Activated naive CD8-positive, alpha-beta T cell treated with anti-CD3 and anti-CD28 coated beads, Interleukin-2, amount 50 U/mL, for 24 hours (primary cell): ENCODE data around the gene HOXC10.

Experiments used
- ATAC-seq: fragments of 150-1000 bp; cut with Tn5 transposase; one replicate; pipeline ENCODE4 v1.10.0; 2021
- DNase-seq: peaks from one replicate; pipeline ENCODE4 v3.0.0; 2021
- H3K27ac Mint-ChIP-seq: one replicate; pipeline ENCODE4 v1.8.0; 2021; ENCODE audit warnings: mild to moderate bottlenecking, mixed read lengths
- H3K27me3 Mint-ChIP-seq: one replicate; pipeline ENCODE4 v1.8.0; 2021; ENCODE audit warnings: mixed read lengths
- H3K36me3 Mint-ChIP-seq: one replicate; pipeline ENCODE4 v1.8.0; 2021; ENCODE audit warnings: low read depth, mixed read lengths
- H3K4me1 Mint-ChIP-seq: one replicate; pipeline ENCODE4 v1.8.0; 2021; ENCODE audit warnings: mixed read lengths
- H3K4me3 Mint-ChIP-seq: one replicate; pipeline ENCODE4 v1.8.0; 2021; ENCODE audit warnings: mild to moderate bottlenecking, moderate library complexity, mixed read lengths
- H3K9me3 Mint-ChIP-seq: one replicate; pipeline ENCODE4 v1.8.0; 2021; ENCODE audit warnings: mixed read lengths

Gene HOXC10

DNA sequence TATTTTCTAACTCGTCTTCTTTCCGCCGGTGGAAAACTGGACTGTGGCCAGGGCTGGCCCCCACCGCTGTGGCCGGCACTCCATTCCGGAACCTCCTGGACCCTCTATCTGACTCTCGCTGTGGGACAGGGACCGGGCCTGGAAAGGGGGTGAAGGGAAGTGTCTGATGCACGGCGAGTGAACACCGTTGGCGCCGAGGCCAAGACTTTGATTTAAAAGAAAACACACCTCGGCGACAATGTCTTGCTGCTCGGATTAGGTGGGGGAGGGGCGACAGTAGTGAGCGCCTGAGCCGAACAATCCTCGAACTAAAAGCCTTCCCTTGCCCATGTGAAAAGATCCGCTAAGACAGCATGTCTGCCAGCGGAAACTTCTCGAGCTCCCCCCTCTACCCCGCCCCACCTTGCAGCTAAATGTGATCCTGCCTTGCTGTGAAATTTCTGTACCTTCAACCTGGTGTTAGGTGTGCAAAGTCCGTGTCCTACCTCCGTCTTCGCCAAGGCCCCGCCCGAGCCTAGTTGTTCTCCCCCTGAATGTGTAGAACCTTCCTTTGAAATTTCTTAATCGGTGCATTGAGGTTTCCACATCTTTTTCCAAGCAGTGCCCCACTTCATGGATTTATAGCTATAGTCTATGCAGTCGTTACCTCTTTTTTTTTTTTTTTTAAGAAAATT, 9.3 kb upstream of the HOXC10 start:
- ATAC-seq (no peak), DNase-seq (no peak)
- H3K36me3 Mint-ChIP-seq, result peaks cover 3% of the 10 kb centered on the region
- H3K4me1 Mint-ChIP-seq, result peaks cover 14% of the 10 kb centered on the region
- peak overlapping the region; percentile 50 for H3K4me3 Mint-ChIP-seq
- peak overlapping the region; percentile 49 for H3K27ac Mint-ChIP-seq
- no peaks in the 10 kb centered on the region for H3K9me3 Mint-ChIP-seq
- peaks cover 88% of the 10 kb centered on the region for H3K27me3 Mint-ChIP-seq

DNA sequence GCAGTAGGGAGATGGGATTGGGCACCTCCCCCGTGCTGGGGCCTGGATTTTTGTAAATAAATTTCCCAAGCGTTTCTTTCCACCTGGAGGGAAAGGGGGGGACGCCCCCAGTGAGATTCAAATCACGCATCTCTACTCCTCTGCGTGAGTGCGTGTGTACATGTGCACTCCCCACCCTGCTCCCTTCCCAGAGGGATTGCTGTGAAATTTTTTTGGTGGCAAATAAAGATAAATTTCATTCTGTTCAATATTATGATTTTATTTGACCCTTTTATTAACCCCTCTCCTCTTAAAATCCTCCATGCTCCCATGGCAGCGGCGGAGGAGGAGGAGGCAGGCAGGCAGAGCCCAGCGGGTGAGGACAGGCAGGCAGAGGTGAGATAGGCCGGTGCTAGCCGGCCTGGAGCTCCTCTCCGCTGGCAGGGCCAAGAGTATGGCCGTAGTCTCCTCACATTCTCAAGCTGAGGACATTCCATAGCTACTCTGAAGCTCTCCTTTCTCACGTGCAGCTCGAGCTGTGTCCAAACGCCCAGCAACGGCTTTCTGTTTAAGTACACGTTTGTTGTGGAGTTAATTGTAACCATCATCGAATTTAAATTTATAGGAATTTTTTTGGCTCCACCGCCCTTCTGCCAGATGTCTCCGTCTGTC, 8.6 kb upstream of the HOXC10 start:
- Mint-ChIP-seq H3K27ac (no peak overlapping the region), H3K4me1 (peaks cover 14% of the 10 kb centered on the region), H3K27me3 (peaks cover 88% of the 10 kb centered on the region), H3K4me3 (no peak overlapping the region), H3K9me3 (no peaks in the 10 kb centered on the region), H3K36me3 (peaks cover 3% of the 10 kb centered on the region)
- no peak for DNase-seq
- no peak for ATAC-seq

DNA sequence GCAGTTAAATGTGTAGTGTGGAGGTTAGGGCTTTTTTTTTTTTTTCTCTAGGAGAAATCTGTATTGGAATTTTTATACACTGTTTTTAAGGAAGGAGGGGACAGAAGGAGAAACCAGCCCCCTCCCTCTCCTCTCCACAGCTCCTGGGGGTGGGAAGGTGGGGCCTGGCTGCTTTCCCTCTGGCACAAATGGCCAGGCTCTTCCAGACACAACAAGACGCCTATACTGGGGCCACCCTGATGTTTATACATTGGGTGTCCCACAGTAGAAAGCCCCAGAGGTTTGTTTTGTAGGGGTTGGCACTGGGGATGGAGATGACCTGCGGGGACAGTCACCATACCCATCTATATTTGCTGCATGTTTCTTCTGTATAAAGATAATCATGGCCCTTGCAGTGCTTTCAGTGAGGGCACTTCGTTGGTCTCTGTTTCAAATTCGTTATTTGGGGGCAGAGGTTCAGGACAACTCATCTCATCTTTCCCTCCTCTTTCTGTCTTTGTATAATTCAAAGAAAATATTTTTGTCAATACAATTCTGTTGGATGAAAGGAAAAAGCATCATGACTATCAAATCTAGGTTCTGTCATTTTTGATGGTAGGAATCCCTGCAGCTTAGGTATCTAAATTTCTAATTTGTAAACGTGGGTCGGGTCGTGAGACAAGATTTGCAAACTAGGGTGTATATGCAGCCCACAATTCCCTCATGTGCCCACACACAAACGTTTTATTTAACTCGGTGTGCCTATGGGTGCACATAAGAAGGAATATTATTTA, 7.9 kb upstream of the HOXC10 start:
- ATAC-seq (no peak), DNase-seq (no peak)
- Mint-ChIP-seq H3K27ac (no peak overlapping the region), H3K36me3 (peaks cover 3% of the 10 kb centered on the region), H3K27me3 (peaks cover 88% of the 10 kb centered on the region), H3K4me3 (no peak overlapping the region), H3K4me1 (peaks cover 14% of the 10 kb centered on the region), H3K9me3 (no peaks in the 10 kb centered on the region)

DNA sequence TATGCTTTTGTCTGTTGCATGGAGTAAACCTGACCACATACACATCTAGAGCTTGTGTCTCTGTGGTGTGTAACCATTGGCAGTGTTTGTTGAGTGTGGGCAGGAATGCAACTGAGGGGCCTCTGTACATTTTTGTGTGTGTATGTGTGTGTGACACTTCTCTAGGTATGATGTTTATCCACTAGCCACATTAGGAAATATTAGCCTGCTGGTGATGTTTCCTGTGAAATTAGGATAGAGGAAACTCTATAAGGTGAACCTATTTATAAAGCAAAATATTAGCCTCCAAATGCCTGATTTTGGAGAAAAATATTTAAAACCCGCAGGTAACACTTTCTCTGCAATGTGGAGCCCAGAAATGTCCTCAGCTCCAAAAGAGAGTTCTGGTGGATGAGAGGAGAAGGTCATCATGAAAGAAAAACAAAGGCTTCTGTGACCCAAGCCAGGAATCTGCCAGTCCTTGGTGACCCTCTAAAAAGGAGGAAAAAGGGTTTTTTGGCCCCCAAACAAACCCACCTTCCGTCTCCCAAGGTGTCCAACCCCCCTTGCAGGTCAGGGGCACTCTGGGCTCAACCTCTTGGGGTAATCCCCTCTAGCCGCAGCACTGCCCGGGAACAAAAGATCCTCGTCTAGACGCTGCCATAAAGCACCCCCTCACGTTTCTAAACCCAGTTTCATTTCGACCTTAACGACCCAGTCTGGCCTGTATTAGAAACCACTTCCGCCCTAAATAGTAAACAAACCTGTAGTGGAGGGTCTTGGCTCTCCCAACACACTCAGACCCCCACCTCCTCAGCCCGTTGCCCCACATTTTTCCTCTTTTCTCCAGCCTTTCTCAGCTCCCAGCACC, 7.1 kb upstream of the HOXC10 start:
- Mint-ChIP-seq H3K4me1 (peaks cover 13% of the 10 kb centered on the region), H3K27ac (no peak overlapping the region), H3K9me3 (no peaks in the 10 kb centered on the region), H3K36me3 (peaks cover 3% of the 10 kb centered on the region), H3K4me3 (no peak overlapping the region), H3K27me3 (peaks cover 88% of the 10 kb centered on the region)
- ATAC-seq (no peak), DNase-seq (no peak)

DNA sequence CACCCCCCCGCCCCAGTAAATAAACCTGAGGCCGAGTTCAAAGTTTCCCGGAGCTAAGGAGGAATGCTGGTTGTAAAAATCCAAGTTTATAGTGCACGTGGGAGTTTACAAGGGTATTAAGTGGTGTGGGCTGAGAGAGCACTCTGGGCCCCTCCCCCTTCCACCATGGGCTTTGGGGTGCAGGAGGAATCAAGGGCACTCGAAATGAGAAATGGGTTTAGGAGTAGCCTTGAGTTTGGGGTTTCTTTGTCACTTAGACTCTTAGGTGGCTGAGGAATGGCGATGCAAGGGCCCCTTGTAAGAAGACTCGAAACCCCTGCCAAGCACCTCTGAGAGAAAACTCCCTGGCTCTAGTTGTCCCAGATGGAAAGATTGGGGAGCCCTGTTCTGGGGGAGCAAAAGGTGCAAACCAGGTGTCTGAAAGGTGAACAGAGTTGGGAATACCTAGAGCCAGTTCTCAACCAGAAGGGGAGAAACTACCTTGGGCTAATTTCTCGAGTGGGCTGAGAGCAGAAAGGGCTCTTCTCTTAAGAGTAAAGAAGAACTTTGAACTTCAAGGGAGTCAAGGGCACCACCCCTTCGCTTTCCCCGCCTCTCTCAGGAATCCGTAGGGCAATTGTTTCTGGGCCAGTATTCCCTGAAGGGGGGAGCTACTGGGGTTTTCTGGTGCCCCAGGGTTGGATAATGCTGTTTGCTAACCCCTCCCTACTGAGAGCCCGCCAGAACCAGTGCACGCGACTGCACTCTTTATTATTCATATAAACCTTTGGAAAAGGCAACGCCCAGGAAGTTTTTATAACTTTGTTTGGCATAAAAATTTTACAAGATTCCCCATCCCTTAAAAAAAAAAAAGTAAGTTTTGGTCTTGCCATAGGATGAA, 6.2 kb upstream of the HOXC10 start:
- no peak overlapping the region for H3K4me3 Mint-ChIP-seq
- H3K4me1 Mint-ChIP-seq, result peaks cover 11% of the 10 kb centered on the region
- peaks cover 89% of the 10 kb centered on the region for H3K27me3 Mint-ChIP-seq
- no peaks in the 10 kb centered on the region for H3K9me3 Mint-ChIP-seq
- ATAC-seq (no peak), DNase-seq (no peak)
- no peak overlapping the region for H3K27ac Mint-ChIP-seq
- no peaks in the 10 kb centered on the region for H3K36me3 Mint-ChIP-seq

DNA sequence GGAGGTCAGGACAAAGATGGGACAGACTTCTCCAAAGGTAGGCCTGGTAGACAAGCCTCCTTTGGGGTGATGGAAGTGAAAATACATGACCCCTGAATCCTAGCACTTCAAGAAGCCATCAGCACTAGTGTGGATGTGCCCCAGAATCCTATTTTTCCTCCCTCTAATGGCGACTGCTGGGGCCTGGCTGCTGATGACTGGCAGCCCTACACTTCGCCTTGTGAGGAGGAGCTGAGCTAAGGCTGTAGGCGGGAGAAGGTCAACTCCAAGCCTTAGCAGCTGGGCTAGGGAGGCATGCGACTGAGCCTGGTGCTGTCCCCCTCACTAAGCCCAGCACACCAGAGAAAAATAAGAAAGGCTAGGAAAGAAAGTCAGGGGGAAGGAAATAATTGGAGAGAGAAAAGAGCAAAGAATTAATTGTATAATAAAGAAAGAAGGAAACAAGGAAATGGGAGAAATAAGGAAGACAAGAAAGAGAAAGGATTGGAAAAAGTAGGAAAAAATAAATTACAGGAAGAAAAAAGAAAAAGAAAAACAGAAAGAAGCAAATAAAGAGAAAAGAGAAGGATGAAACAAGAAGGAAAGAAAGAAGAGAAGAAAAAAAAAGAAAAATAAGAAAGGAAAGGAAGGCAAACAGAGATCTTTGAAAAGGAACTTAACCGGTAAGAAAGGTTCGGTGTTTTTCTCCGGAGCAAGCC, 4.7 kb upstream of the HOXC10 start:
- no peak overlapping the region for H3K27ac Mint-ChIP-seq
- peaks cover 14% of the 10 kb centered on the region for H3K4me1 Mint-ChIP-seq
- peaks cover 91% of the 10 kb centered on the region for H3K27me3 Mint-ChIP-seq
- no peaks in the 10 kb centered on the region for H3K9me3 Mint-ChIP-seq
- H3K4me3 Mint-ChIP-seq, result no peak overlapping the region
- no peak for DNase-seq
- no peaks in the 10 kb centered on the region for H3K36me3 Mint-ChIP-seq
- ATAC-seq, result no peak

DNA sequence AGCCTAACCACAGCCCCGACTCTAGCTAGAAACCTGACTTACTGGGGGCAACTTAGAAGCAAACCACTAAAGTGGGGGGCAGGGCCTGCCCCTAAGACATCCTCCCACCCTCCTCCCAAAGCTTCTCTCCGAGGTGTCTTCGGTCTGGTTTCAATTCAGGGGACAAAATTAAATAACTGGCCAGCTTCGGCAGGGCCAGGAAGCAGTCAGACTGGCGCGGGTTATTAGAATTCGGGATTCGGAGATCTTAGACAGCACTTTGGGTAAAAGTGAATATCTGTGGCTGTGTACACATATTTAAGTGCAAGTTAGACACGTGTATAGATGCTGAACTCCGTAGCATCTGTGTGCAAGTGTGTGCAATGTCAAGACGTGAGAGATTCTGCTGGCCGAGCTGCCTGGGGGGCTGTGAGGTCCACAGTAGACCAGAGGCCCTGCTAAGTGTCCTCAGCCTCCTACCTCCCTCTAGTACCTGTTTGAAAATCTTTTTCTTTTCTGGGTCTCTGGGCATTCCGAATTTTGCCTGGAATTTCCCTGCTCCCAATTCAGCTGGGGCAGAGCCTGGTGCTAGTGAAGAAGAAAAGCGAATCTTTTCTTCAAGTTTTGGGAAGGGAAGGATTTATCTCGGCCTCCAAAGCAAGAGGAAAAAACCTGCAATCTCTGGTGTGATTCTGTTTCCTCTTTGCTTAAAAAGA, 4.0 kb upstream of the HOXC10 start:
- H3K27ac Mint-ChIP-seq, result no peak overlapping the region
- peaks cover 14% of the 10 kb centered on the region for H3K4me1 Mint-ChIP-seq
- H3K4me3 Mint-ChIP-seq, result no peak overlapping the region
- peaks cover 90% of the 10 kb centered on the region for H3K27me3 Mint-ChIP-seq
- no peaks in the 10 kb centered on the region for H3K36me3 Mint-ChIP-seq
- no peak for ATAC-seq
- H3K9me3 Mint-ChIP-seq, result no peaks in the 10 kb centered on the region
- no peak for DNase-seq

DNA sequence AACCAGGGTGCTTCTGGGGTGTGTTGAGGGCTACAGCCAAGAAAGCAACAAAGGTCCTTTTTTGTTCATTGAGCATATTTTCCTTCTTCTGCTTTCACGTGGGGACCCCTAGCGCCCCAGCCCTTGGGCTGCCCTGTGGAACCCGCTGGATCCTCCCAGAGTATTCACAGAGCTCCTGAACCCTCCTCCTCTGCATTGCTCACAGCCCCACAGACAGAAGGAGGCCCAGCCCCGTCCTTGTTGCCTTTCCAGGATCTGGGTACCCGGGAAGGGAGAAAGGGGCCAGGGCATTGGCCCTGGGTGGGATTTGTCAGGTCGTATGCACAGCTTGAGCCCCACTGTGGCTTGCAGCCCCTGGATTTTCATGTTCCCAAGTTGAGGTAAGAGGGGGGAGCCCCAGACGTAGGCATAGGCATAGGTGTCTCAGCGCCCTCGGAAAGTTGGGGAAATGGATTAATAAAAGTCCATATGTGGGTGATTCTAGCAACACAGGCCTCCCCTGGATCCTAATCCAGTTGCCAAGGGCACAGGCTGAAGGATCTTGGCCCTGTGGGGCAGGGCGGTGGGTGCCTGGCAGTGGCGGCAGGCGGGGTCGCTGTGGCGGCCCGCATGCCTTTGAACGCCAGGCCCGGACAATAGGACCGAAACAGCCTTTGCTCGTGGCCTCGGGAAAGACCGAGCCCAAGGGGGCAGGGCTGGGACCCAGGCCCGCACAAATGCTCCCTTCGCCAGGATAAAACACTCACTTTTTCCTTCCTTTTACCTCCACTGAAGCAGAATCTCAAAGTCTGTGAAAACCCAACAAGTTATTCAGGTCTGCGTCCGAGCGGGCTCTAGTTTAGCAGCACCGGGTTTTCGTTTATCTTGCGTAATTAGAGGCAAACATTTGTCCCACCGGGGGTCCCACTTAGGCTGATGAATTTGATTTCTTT, 3.0 kb upstream of the HOXC10 start:
- peaks cover 90% of the 10 kb centered on the region for H3K27me3 Mint-ChIP-seq
- H3K4me3 Mint-ChIP-seq, result no peak overlapping the region
- H3K27ac Mint-ChIP-seq, result no peak overlapping the region
- DNase-seq (no peak), ATAC-seq (no peak)
- H3K36me3 Mint-ChIP-seq, result no peaks in the 10 kb centered on the region
- no peaks in the 10 kb centered on the region for H3K9me3 Mint-ChIP-seq
- H3K4me1 Mint-ChIP-seq, result peaks cover 17% of the 10 kb centered on the region

DNA sequence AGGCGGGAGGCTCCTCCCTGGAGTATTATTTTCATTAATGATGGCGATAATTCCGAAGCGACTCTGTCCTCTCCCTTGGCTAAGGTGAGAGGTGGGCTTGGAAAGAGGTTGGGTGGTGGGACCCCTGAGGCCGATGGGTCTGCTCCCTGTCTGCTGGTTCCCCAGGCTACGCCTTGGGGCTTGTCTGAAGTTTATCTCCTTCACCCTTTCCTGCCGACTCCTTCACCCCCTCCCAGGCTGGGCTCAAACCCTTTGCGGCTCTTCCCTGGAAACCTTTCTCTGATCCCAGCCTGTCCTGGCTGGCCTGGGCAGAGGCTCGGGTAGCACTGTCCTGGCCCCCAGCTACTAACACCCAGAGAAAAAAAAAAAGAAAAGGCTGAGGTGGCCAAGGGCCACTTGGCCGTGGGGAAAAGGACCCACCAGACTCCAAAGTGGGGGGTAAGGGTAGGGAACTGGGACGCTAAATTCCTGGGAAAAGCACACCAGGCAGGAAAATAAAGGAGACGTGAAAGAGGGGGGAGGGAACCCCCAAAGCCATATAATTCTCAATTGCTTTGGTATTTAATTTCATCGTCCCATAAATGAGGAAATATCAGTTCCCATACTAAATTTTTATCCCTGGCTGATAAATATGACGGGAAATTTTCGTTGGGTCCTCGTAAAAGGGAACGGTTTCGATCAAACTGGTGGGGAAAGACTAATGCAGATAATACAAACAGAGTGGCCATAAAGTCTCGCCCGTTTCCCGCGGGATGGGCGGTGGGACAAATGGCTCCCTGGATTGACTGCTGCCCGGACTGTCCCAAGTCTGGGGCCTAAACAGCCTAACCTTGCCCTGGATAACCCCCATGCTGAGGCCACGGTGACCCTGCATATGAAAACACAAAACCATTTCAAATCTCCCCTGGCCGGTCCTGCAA, 2.0 kb upstream of the HOXC10 start:
- DNase-seq (no peak), ATAC-seq (no peak)
- no peaks in the 10 kb centered on the region for H3K9me3 Mint-ChIP-seq
- H3K4me1 Mint-ChIP-seq, result peaks cover 17% of the 10 kb centered on the region
- peaks cover 91% of the 10 kb centered on the region for H3K27me3 Mint-ChIP-seq
- H3K4me3 Mint-ChIP-seq, result no peak overlapping the region
- H3K27ac Mint-ChIP-seq, result no peak overlapping the region
- no peaks in the 10 kb centered on the region for H3K36me3 Mint-ChIP-seq

DNA sequence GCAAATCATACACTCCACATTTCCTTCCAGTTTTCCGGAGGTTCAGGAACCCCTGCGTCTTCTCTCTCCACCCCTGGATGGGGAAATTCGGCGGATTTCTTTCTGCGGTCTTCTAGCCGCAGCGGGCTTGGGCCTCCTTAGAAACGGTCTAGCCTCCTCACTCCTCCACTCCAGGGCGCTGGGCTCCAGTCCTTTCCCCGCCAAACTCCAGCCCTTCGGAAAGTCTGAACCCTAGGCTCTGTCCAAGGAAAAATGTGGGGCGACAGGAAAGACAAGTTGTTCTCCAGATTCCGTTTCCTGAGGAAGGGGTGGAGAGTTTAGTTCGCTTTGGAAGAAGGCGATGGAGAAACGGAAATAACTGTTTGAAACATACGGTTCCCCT, 1.4 kb upstream of the HOXC10 start:
- no peak for ATAC-seq
- H3K27ac Mint-ChIP-seq, result no peak overlapping the region
- no peaks in the 10 kb centered on the region for H3K9me3 Mint-ChIP-seq
- H3K4me3 Mint-ChIP-seq, result no peak overlapping the region
- peaks cover 91% of the 10 kb centered on the region for H3K27me3 Mint-ChIP-seq
- DNase-seq, result no peak
- peaks cover 17% of the 10 kb centered on the region for H3K4me1 Mint-ChIP-seq
- no peaks in the 10 kb centered on the region for H3K36me3 Mint-ChIP-seq

DNA sequence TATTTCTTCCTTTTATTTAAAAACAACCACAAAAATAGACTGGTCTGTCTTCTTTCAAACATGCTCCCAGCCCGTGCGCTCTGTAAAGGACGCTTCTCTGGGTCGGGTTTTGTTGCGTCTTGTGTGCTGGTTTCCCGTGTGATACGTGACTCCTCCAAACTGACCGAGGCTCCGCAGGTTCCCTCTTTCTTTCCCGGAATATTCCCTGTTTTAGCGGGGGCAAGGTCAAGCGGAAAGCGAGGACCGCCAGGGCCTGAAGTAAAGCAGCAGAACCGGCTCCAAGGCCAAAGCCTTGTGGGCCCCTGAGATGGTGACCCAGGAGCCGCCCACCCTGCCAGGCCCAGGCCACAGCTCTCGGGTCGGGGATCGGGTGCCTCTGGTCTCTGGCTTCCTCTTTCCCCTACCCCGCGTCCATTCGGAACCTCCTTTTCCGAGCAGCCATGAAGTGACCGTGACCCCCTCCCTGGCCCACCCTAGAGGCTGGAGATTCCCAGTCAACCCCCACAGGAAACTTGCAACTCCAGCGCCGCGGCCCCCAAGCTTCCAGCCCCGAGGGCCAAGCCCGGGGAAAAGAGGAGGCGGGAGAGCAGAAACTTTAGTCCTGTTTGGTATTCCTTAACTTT, 885 bp upstream of the HOXC10 start:
- Mint-ChIP-seq H3K36me3 (no peaks in the 10 kb centered on the region), H3K27me3 (peaks cover 90% of the 10 kb centered on the region), H3K27ac (no peak overlapping the region), H3K4me3 (no peak overlapping the region), H3K9me3 (no peaks in the 10 kb centered on the region), H3K4me1 (peaks cover 19% of the 10 kb centered on the region)
- DNase-seq (no peak), ATAC-seq (no peak)
